ENCODE measurements around the gene VSTM5. TPM values are rescaled to one million over a fixed set of nuclear protein-coding genes. Genes with fewer than 3 reads are reported as not detected.

Gene VSTM5
- total and polyA plus RNA-seq, 4 donors: 0.05 TPM; not detected in 3

GRCh38 chr11:93842461-93842860 lies 8.0 kb downstream of the VSTM5 start:
- Histone ChIP-seq H3K27ac (ENCODE audit: low read depth in 1 of 2, low read length in 2 of 2) (no peak overlapping the region), H3K36me3 (ENCODE audit: control insufficient read depth in 4 of 4, insufficient read depth in 3 of 4, low read depth in 1 of 4, low read length in 3 of 4) (no peaks in the 10 kb centered on the region), H3K27me3 (ENCODE audit: control insufficient read depth in 4 of 4, insufficient read depth in 4 of 4, low read length in 3 of 4) (no peaks in the 10 kb centered on the region), H3K4me3 (ENCODE audit: low read depth in 1 of 3, low read length in 3 of 3) (no peak overlapping the region), H3K4me1 (ENCODE audit: control insufficient read depth in 4 of 4, insufficient read depth in 4 of 4, low read length in 3 of 4) (no peaks in the 10 kb centered on the region), H3K9ac (ENCODE audit: low read depth in 1 of 2, low read length in 2 of 2) (no peak overlapping the region), H3K9me3 (ENCODE audit: control insufficient read depth in 4 of 4, low read length in 3 of 4) (no peaks in the 10 kb centered on the region)
- DNase-seq (ENCODE audit: low spot score): no peak
- TF ChIP-seq SP1 (IDR thresholded peaks at IDR 0.05) (no peak), FOXA1 (IDR thresholded peaks at IDR 0.05) (no peak), ATF3 (IDR thresholded peaks at IDR 0.05) (no peak), TAF1 (conservative IDR thresholded peaks at IDR 0.05) (no peak), RXRA (IDR thresholded peaks at IDR 0.05) (no peak), CTCF (IDR thresholded peaks at IDR 0.05; ENCODE audit: low read depth, low read length, missing input control) (no peak), EGR1 (IDR thresholded peaks at IDR 0.05; ENCODE audit: low read depth in 2 of 2) (no peak), JUND (IDR thresholded peaks at IDR 0.05) (no peak), GABPA (IDR thresholded peaks at IDR 0.05 in 1 of 2, conservative IDR thresholded peaks at IDR 0.05 in 1 of 2) (no peak)
- 81% methylated on average over 6 of the region's 6 CpGs for WGBS

- H3K36me3 ChIP-seq (ENCODE audit: control insufficient read depth in 4 of 4, insufficient read depth in 3 of 4, low read depth in 1 of 4, low read length in 3 of 4): no peaks in the 10 kb centered on the region
- no peak for DNase-seq (ENCODE audit: low spot score)
Observed at GRCh38 chr11:93842034-93842433, 8.4 kb downstream of the VSTM5 start.

More at GRCh38 chr11:93842034-93842433, 8.4 kb downstream of the VSTM5 start:
- no peak for TF ChIP-seq HNF4G (IDR thresholded peaks at IDR 0.05)
- no peak for TF ChIP-seq FOXA1 (IDR thresholded peaks at IDR 0.05)
- no peak for TF ChIP-seq REST (IDR thresholded peaks at IDR 0.05)
- no peak for TF ChIP-seq MAX (IDR thresholded peaks at IDR 0.05)
- TF ChIP-seq CTCF (IDR thresholded peaks at IDR 0.05; ENCODE audit: low read depth, low read length, missing input control): no peak
- no peak for TF ChIP-seq NR2F2 (IDR thresholded peaks at IDR 0.05)
- TF ChIP-seq TAF1 (conservative IDR thresholded peaks at IDR 0.05): no peak
- no peak for TF ChIP-seq YY1 (IDR thresholded peaks at IDR 0.05)
- TF ChIP-seq RXRA (IDR thresholded peaks at IDR 0.05): no peak
- no peak for TF ChIP-seq HNF4A (conservative IDR thresholded peaks at IDR 0.05)
- TF ChIP-seq SP1 (IDR thresholded peaks at IDR 0.05): no peak
- TF ChIP-seq EGR1 (IDR thresholded peaks at IDR 0.05; ENCODE audit: low read depth in 2 of 2): no peak
- no peak for TF ChIP-seq ATF3 (IDR thresholded peaks at IDR 0.05)
- no peak for TF ChIP-seq RAD21 (IDR thresholded peaks at IDR 0.05)
- TF ChIP-seq FOXA2 (IDR thresholded peaks at IDR 0.05): no peak
- no peak for TF ChIP-seq ZBTB33 (IDR thresholded peaks at IDR 0.05)
- no peak for TF ChIP-seq GABPA (IDR thresholded peaks at IDR 0.05 in 1 of 2, conservative IDR thresholded peaks at IDR 0.05 in 1 of 2)
- H3K27ac ChIP-seq (ENCODE audit: low read depth in 1 of 2, low read length in 2 of 2): no peak overlapping the region
- H3K9me3 ChIP-seq (ENCODE audit: control insufficient read depth in 4 of 4, low read length in 3 of 4): no peaks in the 10 kb centered on the region
- H3K9ac ChIP-seq (ENCODE audit: low read depth in 1 of 2, low read length in 2 of 2): no peak overlapping the region
- H3K4me3 ChIP-seq (ENCODE audit: low read depth in 1 of 3, low read length in 3 of 3): no peak overlapping the region
- WGBS: 89% methylated on average over 4 of the region's 4 CpGs
- no peaks in the 10 kb centered on the region for H3K4me1 ChIP-seq (ENCODE audit: control insufficient read depth in 4 of 4, insufficient read depth in 4 of 4, low read length in 3 of 4)
- H3K27me3 ChIP-seq (ENCODE audit: control insufficient read depth in 4 of 4, insufficient read depth in 4 of 4, low read length in 3 of 4): no peaks in the 10 kb centered on the region
